GM19025 (cell line): ENCODE results near the gene DPY19L1.
"Not testable (repeated sequence)": the region's sequence is repeated elsewhere in the genome, so short reads cannot be mapped to it uniquely, and the experiment has no call there.

Experiments
- ATAC-seq: cut with Tn5 transposase; IDR thresholded peaks from one replicate; pipeline ENCODE4 v1.9.1; 2021; ENCODE audit warnings: mild to moderate bottlenecking, low read depth, moderate library complexity; ENCODE audit not compliant: unreplicated experiment

DPY19L1 gene

DNA sequence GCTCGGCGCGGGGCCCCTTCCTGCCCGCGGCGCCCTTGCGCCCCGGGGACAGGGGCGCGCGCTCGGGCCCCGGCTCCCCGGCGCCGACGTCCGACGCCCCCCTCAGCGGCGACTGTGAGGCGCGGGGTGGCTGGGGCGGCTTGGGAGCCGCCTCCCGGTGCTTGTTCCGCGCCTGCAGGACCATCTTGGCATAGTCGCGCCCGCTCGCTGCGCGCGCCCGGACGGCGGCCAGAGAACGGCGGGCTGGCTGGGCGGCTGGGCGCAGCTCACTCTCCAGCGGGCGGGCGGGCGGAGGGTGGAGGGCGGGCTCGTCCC, at the start of gene DPY19L1:
TSS of gene DPY19L1 (minus strand) at position 275 of the 315 bp plus-strand sequence. CDS start at position 184, 91 bp downstream.
- peak; percentile 16 for ATAC-seq

DNA sequence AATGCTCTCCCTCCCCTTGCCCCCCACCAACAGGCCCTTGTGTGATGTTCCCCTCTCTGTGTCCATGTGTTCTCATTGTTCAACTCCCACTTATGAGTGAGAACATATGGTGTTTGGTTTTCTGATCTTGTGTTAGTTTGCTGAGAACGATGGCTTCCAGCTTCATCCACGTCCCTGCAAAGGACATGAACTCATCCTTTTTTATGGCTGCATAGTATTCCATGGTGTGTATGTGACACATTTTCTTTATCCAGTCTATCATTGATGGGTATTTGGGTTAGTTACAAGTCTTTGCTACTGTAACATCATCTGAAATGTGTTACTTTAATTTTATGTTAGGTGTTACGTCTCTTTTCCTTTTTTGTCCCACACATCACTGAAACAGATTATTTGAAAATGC, 42.2 kb upstream of the DPY19L1 start:
- not testable (repeated sequence) for ATAC-seq

- not testable (repeated sequence) for ATAC-seq
Measured at GRCh38 chr7:35074008-35074407, 36.7 kb upstream of the DPY19L1 start.

- not testable (repeated sequence) for ATAC-seq
Measured at GRCh38 chr7:35072950-35073827, 35.9 kb upstream of the DPY19L1 start.

DNA sequence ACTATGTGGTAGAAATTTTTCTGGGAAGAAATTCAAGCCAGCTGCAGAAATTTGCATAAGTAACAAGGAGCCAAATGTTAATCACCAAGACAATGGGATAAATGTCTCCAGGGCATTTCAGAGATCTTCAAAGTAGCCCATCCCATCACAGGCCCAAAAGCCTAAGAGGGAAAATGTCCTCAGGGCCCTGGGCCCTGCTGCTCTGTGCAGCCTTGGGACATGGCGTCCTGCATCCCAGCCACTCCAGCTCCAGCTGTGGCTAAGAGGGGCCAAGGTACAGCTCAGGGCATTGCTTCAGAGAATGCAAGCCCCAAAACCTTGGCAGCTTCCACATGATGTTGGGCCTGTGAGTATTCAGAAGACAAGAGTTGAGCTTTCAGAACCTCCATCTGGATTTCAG, 31.8 kb upstream of the DPY19L1 start:
- not testable (repeated sequence) for ATAC-seq

GRCh38 chr7:35065382-35065781, 28.1 kb upstream of the DPY19L1 start:
- ATAC-seq = not testable (repeated sequence)

DNA sequence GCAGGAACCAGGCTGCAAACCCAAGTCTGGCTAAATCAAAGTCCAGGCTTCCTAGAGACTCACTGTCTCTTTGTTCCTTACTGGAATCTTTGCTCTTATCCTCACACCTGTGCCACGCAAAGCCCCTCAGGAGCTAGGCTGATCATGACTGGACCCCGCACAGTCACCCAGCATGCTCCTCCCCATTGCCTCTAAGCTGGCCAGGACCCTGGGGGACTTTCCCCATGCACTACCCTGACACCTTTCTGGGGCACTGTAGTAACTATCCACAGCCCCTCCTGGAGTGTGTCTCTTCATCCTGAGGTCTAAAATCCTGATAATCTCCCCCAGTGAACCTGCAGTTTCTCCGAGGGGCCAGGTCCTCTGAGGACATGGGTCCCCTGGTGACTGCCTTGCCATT, 21.3 kb upstream of the DPY19L1 start:
- ATAC-seq = not testable (repeated sequence)

DNA sequence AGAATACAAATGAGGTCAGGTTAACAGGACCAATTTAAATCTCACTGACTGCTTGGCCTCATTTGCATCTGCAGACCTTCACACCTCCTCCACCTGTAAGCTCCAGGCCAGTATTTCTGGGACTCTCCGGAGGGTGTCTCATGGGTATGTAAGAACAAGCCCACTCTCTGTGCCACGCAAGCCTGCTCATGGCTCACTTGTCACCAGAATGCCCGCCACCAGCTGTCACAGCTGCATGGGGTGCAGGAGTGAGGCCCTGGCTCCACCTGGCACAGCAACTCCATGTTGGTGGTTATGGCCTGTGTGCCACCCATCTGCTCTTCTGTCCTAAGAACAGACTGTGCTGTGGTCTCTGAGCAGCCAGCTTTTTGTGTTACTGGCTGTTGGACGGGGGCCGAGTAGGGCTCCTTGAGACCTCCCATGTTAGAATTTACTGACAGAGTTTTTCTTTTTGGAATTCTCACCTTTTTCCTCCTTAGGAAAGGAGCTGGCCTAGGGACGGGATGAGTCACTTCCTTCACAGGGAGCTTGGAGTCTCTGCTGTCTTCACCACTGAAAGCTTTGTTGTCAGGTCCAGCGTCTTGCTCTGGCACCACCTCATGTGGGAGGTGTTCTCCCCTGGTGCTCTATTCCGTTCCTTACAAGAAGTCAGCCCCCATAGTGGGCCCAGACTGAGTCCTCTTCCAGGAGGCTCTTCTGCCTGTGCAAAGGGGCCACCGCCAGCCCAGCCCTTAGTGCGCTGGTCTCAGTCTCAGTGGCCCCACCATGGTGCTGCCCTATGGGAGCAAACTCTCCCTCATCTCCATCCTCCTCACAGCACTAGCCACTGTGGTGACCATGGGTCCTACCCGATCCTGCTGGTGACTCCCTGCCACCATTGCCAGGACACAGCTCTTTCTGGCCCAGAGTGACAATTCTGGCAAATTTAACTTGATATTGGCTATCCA, 20.5 kb upstream of the DPY19L1 start:
- not testable (repeated sequence) for ATAC-seq

DNA sequence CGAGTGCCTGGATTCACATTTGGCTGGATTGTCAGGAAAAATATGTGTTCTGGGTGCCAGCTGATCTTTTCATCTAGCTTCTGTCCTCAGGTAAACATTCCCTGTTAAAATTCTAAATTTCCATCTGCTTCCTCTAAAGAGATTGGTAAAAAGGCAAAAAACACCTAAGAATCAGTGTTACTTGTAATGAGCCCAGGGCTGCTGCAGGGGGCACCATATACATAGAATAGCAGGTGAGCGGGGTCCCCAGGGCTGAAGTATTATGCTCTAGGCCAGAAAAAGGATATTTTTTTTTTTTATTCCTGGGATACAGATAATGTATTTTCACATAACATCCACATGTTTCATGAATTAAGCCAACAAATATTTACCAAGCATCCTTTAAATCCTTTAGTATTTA, 18.4 kb upstream of the DPY19L1 start:
- not testable (repeated sequence) for ATAC-seq

- ATAC-seq = not testable (repeated sequence)
Measured at GRCh38 chr7:35053488-35054175, 16.3 kb upstream of the DPY19L1 start.

DNA sequence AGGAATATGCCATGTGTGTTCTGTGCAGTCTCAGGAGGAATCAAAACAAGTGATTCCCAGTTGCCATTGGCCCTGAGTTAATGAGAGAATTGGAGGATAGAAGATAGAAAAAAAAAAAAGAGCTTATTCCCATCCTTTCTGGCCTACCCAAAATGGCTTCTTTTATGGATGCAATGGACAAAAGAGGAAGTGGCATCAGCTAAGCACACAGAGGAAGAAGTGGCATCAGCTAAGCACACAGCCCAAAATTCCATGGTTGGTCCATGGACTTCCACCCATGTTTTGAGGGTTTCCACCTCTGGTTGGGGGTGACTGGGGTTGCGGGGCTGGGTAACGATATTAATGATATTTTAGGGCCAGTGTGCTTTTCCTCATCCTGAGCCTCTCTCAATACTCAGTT, 11.1 kb upstream of the DPY19L1 start:
- not testable (repeated sequence) for ATAC-seq

DNA sequence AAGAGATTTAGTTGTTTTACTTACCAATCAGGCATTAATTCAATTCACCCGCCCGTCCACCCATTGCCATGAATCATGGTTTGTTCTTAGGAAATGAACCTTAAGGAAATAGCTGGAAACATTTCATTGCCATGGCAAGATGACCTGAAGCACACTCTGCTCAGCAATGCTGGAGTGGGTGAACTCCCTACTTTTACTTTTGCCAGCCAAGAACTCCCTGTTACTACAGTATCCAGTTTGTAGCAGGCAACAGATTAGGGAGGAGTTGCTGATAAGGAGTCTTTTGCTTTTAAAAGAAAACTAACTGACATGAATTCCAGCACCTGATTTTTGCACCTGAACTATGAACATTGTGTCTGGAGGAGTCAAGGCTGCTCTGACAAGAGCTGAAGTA, 10.6 kb upstream of the DPY19L1 start:
- ATAC-seq = not testable (repeated sequence)

DNA sequence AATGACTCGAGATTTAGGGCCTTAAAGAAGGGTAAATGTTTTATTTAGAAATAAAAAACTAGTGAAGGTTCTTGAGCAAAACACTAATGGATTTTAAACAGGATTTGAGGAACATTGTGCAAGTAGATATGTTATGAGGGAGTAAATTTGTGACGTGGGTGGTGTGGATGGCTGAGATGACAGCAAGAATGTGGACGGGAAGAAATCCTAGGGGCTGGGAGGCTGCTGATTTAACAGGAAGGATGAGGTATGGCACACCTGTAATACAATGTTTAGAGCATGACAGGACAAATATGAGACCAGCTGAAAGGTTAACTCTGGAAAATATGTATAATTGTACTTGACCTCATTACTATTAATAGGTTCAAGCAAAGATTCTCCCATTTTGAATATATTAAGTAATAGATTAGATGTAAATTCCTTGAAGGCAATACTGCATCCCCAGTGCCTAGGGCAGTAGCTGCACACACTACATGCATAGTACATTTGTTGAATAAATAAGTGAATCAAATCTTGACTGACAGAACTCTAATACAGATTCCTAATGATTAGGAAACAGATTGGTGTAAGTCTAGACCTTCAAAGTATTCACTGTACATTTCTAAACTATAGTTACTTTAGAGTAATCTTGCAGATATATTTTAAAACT, 10.1 kb upstream of the DPY19L1 start:
- not testable (repeated sequence) for ATAC-seq

DNA sequence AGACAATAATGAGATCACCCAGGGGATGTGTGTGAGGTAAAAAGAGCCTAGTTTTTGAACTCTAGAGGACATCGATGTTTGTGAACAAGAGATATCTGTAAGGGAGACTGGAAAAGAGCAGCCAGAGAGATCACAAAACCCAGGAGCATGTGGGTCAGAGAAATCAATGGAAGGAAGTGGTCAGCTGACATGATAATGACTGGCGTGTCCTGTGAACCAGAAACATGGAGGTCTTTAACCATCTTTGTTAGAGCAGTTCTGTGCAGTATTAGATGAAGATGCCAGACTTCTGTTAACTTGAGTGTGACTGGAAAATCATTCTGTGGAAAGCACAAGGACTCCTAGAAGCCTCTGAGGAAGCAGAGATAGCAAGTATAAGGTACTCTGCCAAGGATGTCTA, 6.0 kb upstream of the DPY19L1 start:
- ATAC-seq = not testable (repeated sequence)

DNA sequence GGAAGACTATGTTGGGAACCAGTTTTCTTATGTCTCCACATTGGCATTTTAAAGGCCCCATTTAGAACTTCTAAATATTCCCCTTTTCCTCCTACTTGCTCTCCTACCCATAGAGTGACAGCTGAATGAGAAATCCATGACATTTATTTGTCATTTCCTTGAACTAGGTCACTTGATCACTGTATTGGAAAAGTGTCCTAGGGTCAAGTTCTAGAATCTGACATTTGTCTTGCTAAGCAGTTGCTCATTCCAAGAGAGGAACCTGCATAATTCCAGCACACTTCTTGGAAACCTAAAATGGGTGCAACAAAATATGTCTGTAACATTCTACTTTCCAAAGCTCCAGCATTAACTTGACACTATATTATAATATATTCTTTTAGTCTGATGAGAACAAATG, 3.6 kb upstream of the DPY19L1 start:
- no peak for ATAC-seq

DNA sequence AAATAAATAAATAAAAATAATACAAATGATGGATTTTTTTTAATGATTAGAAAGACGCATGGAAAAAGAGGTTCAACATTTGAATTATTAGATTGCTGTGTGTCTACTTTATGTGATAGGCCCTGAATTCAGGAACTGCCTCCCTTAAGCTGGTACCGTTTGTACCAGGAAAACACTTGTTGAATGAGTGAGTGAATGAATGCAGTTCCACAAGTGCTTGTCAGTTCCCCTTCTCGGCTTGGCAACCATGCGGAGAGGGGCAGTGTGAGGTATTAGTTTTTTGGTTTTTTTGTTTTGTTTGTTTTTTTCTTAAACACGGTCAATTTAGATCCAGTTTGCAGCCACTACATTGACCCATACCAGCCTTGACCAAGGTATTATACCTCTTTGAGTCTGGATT, 2.1 kb upstream of the DPY19L1 start:
- ATAC-seq = no peak

DNA sequence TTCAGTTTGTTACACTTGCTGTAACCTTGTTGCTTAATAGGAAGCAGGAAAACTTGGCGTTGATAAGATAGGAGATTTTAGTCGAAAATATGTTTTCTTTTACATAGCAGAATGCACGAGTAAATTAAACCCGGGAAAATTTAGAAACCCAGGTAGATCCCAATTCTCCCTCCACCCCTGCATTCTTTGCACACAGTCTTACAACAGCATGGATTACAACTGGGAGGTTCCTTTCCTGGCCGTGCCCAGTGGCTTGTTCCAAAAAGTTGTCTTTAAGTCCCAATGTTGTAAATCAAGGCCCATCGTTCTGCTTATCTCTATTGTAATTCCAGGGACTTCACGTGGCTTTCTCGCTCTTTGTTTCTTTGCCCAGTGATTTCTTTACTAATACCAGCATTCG, 1.1 kb upstream of the DPY19L1 start:
- ATAC-seq = no peak

DNA sequence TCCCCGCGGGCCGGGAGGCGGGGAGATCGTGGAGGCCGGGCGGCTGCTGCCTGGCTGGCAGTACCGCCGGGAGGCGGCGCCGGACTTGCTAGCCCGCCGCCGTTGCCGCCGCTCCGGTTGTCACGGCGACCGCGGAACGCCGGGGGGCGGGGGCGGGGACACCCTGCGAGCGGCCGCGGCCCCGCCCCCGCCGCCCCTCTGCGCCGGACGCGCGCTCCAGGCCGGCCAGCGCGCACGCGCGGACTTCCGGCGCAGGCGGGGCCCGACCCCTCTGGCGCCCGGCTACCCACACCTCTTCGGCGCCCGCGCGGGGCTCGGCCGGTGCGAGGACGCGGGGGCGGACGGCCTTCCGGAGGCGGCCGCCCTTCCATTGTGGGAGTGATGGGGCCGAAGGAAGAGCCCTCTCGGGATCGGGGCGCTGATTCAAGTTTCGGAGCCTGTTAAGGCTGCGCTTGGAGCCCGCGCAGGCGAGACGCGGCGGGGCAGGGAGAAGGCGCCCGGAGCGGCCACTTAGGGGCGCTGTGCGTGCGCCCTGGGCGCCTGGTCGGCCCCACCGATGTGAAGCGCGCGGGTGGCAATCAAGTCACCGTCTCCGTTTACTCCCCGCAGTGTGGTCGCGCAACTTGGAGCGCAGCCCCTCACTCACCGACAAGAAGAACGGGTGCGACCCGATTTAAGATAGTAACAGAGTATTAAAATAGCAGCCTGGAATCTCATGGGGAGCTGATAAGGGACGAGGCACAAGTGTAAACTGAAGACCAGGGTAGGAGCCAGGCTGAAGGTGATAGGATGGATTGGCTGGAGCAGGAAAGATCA, 449 bp upstream of the DPY19L1 start:
- ATAC-seq = peak; percentile 82
